CD1c-positive myeloid dendritic cell (primary cell): Measurements from ENCODE around the gene PBX3.

Experiments
- DNase-seq: peaks from one replicate; pipeline ENCODE4 v3.0.0-alpha.2; 2016; ENCODE audit errors: extremely low spot score

PBX3 gene

GRCh38 chr9:125747053-125747764 is at the start of gene PBX3:
PBX3 (plus strand) TSS chr9:125747373.
- peak; percentile 69 for DNase-seq

GRCh38 chr9:125699870-125700269 is 47.3 kb upstream of the PBX3 start:
- no peak for DNase-seq

- no peak for DNase-seq
Measured at GRCh38 chr9:125700791-125701190, 46.4 kb upstream of the PBX3 start.

GRCh38 chr9:125701351-125701750 is 45.8 kb upstream of the PBX3 start:
- DNase-seq: no peak

- no peak for DNase-seq
Measured at GRCh38 chr9:125703662-125704061, 43.5 kb upstream of the PBX3 start.

GRCh38 chr9:125705893-125706292 is 41.3 kb upstream of the PBX3 start:
- DNase-seq: no peak

GRCh38 chr9:125706651-125707471 is 40.3 kb upstream of the PBX3 start, which contains the start of gene MAPKAP1:
MAPKAP1 (minus strand) TSS chr9:125707208; CDS start chr9:125672574, 34,634 bp downstream.
- DNase-seq: peak; percentile 97

GRCh38 chr9:125707472-125707804 is 39.7 kb upstream of the PBX3 start:
- no peak for DNase-seq

GRCh38 chr9:125726456-125727132 is 20.6 kb upstream of the PBX3 start:
- no peak for DNase-seq

GRCh38 chr9:125730168-125730567 is 17.0 kb upstream of the PBX3 start:
- DNase-seq: no peak

- no peak for DNase-seq
Measured at GRCh38 chr9:125732562-125732961, 14.6 kb upstream of the PBX3 start.

- no peak for DNase-seq
Measured at GRCh38 chr9:125739436-125739835, 7.7 kb upstream of the PBX3 start.

GRCh38 chr9:125742657-125743056 is 4.5 kb upstream of the PBX3 start:
- no peak for DNase-seq

GRCh38 chr9:125743682-125744428 is 3.3 kb upstream of the PBX3 start:
- no peak for DNase-seq

GRCh38 chr9:125744616-125745015 is 2.6 kb upstream of the PBX3 start:
- no peak for DNase-seq

- DNase-seq: no peak
Measured at GRCh38 chr9:125745018-125745417, 2.2 kb upstream of the PBX3 start.

GRCh38 chr9:125745682-125746016 is 1.5 kb upstream of the PBX3 start:
- no peak for DNase-seq

- peak; percentile 97 for DNase-seq
Measured at GRCh38 chr9:125746017-125746773, 978 bp upstream of the PBX3 start.

GRCh38 chr9:125746774-125747052 is 460 bp upstream of the PBX3 start:
- no peak for DNase-seq

- DNase-seq: peak; percentile 40
Measured at GRCh38 chr9:125747765-125748445, 732 bp downstream of the PBX3 start.
